GM21447 (cell line): ENCODE data around the gene CISD1.
A peak's percentile ranks its signal among the peaks of the same experiment; 100 is the strongest.

Experiments used
- ATAC-seq: cut with Tn5 transposase; IDR thresholded peaks from one replicate; pipeline ENCODE4 v1.9.1; 2021; ENCODE audit not compliant: unreplicated experiment

Gene CISD1

DNA sequence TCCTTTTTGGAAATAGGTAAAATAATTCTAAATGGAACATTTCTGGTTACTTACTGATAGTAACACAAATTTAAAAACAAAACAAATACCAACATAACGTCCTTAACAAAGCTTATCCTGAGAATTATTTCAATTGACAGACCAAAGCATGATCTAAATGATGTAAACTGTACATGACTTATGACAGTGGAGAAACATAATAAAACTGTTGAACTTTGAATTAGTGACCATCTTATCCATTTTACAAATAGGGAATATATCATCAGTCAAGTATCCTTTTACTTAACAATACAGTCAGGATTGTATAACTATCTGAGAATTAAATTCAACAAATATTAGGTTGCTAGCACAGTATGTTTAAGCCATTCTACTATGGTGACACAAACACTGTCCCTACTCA is 3.7 kb upstream of the CISD1 start:
- no peak for ATAC-seq

DNA sequence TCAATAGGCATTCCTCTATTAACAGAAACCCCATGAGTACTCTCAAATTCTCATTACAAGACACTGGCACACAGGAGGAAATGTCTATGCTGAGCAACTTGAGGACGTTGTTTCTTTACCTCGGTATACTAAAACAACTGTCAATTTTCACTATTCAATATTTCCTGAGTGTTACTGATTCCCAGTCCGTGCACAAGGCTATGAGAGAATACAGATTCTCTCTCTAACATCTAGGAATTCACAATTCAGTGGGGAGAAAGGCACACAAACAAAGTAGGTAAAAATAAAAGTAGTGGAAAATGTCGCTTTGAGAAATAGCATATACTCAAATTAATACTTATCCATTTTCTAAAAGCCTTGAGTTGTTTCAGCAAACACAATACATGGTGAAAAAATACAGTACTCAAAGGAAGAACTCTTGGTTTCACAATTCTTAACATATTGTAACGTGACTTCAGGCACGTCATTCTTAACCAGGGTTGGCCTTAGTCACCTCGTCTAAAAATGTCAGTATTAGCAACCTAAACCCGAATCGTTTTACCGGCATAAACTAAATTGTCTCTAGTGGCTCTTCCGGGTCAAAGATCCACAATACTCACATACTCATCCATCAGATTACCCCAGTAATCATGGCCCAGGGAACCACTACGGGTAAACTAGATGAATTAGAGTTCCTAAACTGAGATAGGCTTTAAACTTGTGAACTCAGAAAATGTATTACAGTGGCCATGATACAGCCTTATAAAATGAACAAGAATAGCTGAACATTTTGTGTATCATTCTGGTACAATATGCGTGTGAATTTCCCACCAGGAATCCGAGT is 2.7 kb upstream of the CISD1 start:
- ATAC-seq: peak; percentile 19

DNA sequence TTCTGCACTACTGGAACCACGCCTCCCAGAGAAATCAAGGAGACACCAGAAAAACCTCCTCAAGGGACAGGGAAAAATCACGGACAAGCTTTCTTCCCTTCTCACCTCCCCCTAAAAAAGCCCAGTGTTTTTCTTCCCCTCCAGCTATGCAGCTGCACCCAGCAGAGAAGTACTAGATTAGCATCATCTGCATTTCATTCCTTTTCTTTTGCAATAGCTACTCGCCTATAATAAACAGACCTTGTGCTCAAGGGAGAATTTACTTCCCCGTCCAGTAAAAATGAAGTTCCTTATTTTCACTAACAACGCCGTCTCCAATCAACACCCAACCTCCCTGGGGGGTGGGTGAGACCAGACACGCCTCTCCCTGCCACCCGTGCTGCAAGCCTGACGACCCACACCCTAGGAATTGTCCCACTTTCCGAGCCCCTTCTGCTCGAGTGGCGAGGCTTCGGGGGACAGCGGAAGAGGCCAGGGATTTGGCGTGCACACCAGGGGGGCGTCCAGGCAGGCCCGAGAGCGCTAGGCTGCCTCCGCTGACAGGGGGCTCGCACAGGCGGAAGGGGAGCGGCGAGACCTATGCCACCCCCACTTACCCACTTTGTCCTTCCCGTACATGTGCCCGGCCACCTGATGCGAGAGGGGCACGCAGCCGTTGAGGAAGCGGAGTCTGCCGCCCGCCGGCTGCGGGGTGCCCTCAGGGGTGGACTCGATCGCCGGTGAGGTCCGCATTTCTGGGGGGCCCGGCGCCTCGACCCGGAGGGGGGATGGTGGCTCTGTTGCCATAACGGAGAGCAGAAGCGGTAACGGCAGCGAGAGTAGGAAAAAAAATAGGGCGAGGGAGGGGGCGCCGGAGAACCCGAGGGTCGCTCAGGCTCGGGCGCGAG is 1.9 kb upstream of the CISD1 start:
- peak; percentile 12 for ATAC-seq

DNA sequence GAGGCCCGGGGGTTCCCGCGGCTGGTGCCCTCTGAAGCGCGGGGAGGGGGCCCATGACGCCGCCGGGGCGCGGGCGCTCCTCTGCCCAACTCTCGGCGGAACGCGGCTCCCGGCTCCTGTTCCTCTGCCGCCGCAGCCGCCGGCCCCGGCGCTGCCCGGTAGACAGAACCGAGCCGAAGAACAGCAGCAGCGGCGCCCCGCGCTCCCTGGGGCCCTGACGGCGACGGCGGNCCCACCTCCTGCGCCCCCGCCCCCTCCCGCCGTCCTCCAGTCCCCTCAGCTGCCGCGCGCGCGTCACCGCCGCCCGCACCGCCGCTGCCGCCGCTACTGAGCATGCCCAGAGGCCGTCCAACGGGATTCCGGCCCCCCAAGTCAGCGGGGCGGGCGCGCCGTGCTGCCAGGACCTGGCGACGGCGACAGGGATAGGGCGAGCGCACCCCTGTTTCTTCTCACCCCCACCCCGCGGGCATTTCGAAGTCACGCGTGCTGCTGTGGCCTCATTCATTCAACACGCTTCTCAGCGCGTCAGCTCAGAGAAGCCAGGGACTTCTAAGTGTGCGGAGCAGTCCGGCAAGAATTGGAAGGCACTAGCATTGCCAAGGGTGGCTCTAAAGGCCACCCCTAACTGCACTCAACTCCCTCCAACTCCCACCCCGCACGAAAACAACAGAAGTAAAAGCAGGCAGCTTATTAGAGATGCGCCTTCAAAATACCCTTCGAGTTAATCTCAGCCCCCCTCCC is 1.1 kb upstream of the CISD1 start, which contains the start of gene IPMK:
Gene IPMK, minus strand, starts transcription at position 182 of the 741 bp plus-strand sequence. CDS start 283 bp downstream, outside the sequence.
- ATAC-seq: peak; percentile 52

DNA sequence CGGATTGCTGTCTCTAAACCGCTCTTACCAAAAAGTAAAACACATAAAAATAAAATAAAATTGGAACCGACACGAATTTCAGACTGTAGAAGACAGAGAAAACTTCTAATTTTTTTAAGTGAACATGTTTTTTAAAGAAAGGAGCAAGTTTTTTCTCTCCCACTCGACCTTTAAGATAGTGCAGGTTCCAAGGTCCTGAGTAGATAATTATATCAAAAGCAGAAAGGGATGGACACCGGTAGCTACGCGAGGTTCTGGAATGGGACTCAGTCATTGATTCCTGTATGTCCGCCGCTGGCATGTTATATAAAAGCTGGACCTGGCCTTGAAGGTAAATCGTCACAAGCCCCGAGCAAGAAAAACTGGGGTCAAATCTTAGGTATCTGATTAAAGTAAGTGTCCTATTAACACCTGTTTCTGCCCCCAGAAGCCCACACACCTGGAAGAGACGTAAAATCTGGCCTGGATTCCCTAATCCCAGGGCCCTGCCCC is 462 bp upstream of the CISD1 start:
- ATAC-seq: peak; percentile 1

DNA sequence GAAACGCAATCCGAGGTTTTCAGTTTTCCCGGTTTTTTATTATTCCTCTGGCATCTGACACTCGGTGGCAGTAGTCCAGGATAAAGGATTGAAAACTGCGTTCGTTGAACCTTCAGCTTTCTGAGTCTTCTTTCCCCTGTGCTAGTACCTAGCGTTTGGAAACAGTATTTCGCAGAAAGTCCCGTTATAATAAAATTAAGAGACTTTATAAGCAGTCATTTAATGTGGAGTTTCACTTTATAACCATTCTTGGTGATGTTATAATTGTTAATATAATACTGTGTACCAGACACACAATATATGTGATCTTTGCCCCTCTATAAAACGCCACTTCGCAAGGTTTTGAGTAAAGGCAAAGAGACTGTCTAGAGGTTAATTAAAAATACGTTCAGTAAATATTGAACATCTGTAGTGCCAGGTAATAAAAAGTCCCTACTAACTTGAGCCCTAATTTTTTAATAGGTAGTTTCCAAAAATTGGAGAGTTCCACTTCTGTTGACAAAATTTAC is 874 bp downstream of the CISD1 start:
- ATAC-seq: no peak

DNA sequence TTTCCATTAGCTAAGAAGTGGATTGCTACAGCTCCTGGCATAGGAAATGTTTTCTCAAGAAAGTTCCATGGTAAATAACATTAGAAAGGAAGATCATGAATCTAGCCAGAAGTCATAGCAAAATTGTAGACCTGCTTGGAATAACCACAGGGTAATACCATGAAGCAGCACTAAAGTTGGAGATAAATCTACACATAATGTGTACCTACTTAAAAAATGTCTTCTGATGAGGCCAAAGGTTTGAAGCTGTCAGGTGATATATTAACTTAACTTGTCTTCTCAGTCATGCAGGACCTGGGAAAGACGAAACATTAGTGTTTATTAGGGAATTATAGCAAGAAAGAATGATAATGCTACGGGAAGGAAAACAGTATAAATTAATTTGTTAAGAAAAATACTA is 6.3 kb downstream of the CISD1 start:
- ATAC-seq: no peak

DNA sequence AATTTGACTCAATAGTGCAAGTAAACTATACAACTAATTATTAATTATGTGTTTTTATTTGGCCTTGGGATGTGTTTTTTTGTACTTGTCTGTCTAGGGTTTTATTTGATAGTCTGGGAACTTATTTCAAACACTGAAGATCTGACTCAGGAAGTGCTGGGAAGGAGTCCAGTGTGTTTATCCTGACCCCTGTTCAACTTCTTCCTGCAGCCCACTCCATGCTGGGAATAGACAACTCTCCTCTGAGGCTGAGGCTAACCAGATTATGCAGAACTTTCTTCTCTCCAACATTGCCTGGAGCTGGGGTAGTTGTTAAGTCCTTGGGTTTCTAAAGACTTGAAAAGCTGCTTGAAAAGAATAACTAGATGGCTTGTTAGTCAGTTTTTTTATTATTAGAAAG is 6.9 kb downstream of the CISD1 start:
- no peak for ATAC-seq

DNA sequence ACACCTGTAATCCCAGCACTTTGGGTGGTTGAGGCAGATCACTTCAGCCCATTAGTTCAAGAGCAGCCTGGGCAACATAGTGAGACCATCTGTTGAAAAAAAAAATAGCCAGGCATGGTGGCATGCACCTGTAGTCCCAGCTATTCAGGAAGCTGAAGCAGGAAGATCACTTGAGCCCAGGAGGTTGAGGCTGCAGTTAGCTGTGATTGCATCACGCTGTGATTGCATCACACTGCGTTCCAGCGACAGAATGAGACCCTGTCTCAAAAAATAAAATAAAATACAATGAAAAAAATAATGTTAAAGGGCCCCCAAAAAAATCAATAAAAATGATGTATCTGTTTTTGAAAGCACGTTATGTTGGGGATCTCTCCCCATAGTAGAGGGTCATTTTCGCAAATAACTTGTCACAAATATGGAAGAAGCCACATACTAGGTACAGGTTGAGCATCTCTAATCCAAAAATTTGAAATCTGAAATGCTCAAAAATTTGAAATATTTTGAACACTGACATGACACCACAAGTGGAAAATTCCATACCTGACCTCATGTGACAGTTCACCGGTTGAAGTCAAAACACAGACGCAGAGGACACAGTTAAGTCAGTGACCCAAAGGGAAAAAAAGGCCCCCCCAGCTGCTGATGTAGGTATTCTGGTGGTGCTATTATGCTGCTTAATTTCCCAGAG is 9.5 kb downstream of the CISD1 start:
- no peak for ATAC-seq

DNA sequence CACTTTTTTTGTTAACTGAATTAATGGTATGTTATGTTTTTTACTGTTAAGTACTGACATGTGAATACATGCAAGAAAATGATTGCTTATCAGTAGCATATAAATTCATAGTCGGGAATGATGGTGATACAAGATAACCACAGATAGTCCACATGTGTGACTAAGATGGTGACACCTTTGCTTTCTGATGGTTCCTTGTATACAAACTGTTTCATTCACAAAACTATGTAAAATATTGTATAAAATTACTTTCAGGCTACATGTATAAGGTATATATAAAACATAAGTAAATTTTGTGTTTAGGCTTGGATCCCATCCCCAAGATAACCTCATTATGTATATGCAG is 10.0 kb downstream of the CISD1 start:
- no peak for ATAC-seq

DNA sequence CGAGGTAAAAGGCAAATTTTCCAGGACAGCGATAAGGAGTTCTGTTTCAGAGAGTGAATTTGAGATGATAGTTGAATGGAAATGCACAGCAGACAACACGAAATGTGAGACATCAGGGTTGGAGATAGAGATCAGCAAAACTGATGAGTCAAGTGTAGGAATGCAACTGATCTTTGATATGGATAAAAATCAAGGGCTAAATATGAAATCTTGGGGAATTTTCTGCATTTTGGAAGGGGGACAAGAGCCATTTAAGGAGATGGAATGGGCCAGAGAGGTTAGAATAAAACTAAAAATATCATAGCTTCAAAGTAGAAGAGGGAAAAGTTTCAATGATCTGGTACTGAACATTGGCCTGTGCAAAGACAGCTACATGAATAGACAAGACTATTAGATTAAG is 11.5 kb downstream of the CISD1 start:
- no peak for ATAC-seq

DNA sequence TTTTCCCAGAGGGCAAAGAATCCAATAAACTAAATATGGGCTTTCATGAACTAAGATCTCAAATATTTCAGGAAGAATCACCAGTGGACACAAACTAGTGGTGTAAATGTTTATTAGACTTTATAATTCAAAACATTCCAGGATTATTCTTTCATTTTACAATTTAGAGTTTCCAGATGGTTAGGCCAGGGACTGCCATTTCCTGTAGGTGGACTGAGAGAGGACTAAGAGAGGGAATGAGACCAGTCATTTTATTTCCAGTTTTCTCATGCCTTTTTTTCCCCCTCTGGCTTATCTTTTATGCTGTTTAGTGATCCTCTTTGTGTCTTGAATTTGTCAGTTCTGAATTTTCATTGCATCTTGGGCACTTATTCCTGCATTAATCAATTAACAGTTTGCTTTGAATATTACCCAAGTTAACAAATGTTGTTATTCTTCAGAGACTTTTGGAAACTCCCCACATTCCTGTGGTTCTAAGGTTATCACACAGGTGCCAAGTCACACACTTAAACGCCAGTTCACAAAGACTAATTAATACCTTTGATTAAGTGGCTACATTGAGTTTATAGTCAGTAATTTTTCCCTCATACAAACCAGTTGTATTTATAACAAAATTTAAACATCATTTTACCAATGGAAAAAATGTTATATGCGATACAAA is 12.3 kb downstream of the CISD1 start:
- ATAC-seq: no peak

DNA sequence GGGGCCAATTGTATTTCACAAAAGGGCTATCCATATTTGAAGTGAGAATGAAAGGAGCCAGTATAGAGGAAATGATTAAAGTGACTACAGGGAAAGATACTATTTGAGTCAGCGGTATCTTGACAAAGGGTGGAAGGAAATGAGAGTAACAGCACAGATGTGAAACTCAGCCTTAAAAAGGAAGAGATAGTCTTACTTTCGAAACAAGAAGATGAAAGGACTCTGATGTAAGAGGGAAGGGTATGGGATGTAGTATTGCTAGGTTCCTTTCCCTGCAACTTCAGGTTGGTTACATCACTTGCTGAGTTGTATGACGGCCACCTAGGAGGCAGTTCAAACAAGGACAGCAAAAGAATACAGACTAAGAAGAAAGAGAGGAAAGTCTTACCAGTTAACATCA is 13.7 kb downstream of the CISD1 start:
- ATAC-seq: peak; percentile 99

DNA sequence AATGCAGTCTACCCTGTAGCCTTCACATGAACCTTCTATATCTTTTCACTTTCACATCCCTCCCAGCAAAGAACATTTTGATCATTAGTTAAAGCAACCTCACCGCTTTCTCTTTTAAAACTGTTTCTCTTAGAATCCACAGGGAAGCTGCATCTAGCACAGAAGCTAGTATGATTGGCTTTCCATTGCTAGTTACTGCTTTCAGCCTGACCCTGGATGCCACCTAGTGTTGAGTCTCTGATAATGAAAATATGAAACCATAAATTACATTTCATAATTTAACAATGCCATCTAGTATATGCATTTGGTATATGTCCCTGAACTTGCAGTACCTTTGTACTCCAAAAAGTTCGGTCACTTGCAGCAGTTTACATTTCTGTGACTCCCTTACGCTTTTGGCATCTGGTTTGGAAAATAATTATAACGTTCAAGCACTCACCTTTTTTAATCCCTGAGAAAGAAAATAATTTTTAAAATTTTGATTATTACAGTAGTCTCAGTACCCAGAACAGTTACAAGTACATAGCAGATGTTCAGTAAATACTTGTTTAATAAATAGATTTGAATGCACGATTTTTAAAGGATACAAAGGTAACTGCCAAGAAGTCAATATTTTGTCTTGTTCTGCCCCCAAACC is 22.7 kb downstream of the CISD1 start:
- peak; percentile 84 for ATAC-seq

DNA sequence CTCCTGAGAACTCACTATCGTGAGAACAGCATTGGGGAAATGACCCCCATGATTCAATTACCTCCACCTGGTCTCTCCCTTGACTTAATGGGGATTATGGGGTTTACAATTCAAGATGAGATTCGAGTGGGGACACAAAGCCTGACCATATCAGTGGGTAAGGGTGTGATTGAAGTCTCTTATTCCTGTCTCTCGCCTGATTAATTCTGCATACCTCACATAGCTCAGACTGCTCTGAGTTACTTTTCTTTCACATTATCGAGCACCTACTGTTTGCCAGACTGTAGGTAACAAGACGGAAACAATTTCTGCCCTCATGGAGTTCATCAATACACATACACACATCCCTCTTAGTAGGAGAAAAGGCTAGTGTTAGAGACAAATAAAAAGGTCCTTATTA is 25.0 kb downstream of the CISD1 start:
- ATAC-seq: no peak

DNA sequence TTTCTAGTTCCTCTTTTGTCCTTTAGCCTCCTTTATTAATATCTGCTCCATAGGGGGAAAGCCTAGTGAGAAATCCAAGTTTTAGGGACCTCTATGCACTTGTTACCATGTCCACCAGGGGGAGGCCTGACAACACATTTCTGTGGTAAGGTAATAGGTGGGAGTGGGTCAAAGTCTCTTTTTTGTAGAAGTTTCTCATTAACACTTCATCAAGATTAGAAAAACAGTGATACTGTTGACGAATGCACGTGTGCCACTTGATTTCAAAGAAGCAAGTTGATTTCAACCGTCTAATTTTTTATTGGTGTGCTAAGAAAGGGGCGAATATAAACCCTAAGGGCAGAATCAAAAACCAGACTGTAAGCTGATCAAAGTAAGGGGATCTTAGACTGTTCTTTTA is 30.6 kb downstream of the CISD1 start:
- ATAC-seq: peak; percentile 95

DNA sequence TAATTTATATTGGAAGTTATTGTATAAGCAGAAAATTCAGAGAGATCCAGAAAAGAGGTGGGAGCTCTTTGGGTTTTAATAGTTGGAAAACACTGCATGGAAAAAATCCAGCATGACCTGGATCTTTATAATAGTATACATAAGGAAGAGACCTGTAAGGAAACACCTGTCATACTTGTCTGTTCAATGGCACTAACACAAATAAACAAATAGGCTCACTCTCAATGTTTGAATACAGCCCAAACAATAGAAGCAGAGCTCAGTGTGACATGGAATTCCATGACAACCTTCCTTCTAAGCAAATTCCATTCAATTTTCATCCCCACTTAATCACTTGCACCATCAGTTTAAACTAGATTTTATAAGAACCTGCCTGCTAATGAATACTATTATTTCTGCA is 31.7 kb downstream of the CISD1 start:
- ATAC-seq: no peak

DNA sequence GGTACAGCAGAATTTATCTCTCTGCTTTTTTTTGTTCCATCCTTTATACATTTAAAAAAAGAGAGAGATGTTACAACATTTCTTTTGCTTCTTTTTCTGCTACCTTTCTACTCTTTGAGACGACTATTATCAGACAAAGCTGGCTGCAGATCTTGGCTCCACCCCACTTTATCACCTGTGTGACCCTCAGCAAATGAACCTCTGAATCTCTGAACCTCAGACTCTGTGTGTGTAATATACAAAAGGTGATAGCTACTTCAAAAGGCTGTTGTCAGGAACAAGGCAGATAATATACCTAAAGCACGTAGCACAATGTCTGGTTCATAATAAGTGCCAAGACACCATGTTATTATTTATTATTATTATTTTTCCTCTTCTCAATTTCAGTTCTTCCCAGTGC is 33.3 kb downstream of the CISD1 start:
- no peak for ATAC-seq

DNA sequence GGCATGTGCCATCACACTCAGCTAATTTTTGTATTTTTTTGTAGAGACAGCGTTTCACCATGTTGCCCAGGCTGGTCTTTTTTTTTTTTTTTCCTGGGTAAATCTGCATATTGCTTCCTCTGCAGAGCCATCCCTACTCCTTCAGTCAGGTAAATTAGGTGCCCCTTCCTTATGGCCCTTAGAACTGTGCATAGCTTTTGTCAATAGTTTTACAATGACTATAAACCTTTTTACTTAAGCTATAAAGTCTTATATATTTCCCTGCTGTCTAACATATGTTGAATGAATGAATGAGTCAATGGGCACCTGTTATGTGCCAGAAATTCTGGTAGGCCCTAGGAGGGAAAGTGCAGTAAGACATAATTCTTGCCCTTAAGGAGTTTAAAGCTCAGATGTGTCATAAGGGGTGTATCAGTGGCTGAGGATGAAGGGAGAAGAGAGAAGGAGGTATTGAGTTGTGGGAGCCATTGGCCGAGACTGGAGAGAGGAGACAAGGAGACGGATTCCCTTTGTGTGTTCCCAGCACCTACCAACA is 35.2 kb downstream of the CISD1 start:
- no peak for ATAC-seq
